NB4 (cell line): ENCODE measurements around the gene METTL6.

Source experiments
- POLR2A ChIP-seq: IDR thresholded peaks from 2 replicates; pipeline ENCODE4 v1.6.1; 2011; ENCODE audit warnings: mild to moderate bottlenecking; ENCODE audit not compliant: insufficient read length; ENCODE audit errors: extremely low read depth
- TF ChIP-seq, protein P1 (sequence below): IDR thresholded peaks from one replicate; pipeline ENCODE4 v1.5.1; 2012; ENCODE audit warnings: low read depth, low read length

DNA sequence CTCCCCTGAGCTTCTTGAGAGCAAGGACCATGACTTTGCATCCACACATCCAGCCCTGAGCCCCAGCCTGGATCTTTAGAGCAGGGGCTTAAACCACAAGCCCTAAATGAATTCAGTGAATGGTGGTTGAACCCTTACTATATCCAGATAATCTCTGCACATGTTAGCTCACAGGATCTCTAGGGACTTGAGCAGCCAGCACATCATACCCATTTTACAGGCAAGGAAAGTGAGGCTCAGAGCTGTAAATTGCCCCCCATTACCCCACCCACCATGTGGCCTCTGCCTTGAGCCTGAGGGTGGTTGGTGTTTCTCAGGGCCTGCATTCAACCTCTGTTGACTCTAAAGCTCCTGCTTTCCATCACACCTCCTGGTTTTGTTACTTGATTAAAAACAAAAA lies 27.6 kb upstream of the METTL6 start:
- TF ChIP-seq, protein P1, sequence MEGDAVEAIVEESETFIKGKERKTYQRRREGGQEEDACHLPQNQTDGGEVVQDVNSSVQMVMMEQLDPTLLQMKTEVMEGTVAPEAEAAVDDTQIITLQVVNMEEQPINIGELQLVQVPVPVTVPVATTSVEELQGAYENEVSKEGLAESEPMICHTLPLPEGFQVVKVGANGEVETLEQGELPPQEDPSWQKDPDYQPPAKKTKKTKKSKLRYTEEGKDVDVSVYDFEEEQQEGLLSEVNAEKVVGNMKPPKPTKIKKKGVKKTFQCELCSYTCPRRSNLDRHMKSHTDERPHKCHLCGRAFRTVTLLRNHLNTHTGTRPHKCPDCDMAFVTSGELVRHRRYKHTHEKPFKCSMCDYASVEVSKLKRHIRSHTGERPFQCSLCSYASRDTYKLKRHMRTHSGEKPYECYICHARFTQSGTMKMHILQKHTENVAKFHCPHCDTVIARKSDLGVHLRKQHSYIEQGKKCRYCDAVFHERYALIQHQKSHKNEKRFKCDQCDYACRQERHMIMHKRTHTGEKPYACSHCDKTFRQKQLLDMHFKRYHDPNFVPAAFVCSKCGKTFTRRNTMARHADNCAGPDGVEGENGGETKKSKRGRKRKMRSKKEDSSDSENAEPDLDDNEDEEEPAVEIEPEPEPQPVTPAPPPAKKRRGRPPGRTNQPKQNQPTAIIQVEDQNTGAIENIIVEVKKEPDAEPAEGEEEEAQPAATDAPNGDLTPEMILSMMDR, result no peak
- no peak for TF ChIP-seq POLR2A
